Thoracic aorta (tissue), 2 donors: ENCODE results near the gene JPH3. TPM values are rescaled to one million over a fixed set of nuclear protein-coding genes. Genes with fewer than 3 reads are reported as not detected.

Source experiments
- ATAC-seq: fragments of 150-250 bp; one replicate; pipeline ENCODE4 v1.8.0; 2017; ENCODE audit warnings: low read depth; ENCODE audit not compliant: insufficient number of reproducible peaks, low FRiP score
- DNase-seq: peaks from one replicate; pipeline ENCODE4 v3.0.0-alpha.2; 2020; ENCODE audit warnings: low spot score
- H3K27ac ChIP-seq, 2 donors: fragments of 200-600 bp; sonication (generic); 1 replicate in 1 of 2; 2 replicates in 1 of 2; pipeline ENCODE4 v1.5.1; 2016; ENCODE audit warnings: mild to moderate bottlenecking in 2 of 2, moderate library complexity in 2 of 2
- H3K27me3 ChIP-seq: fragments of 200-600 bp; sonication (generic); replicated peaks from 2 replicates; pipeline ENCODE4 v1.6.0; 2016; ENCODE audit warnings: mild to moderate bottlenecking; ENCODE audit not compliant: insufficient read depth
- H3K36me3 ChIP-seq: fragments of 200-600 bp; sonication (generic); one replicate; pipeline ENCODE4 v1.5.1; 2016
- H3K4me1 ChIP-seq, 2 donors: fragments of 200-600 bp; sonication (generic); 1 replicate in 1 of 2; 2 replicates in 1 of 2; pipeline versions ENCODE4 v1.5.1 to v1.6.0; 2016; ENCODE audit warnings: low read depth in 2 of 2, mild to moderate bottlenecking in 1 of 2; ENCODE audit not compliant: control insufficient read depth in 1 of 2
- H3K4me3 ChIP-seq: fragments of 200-600 bp; sonication (generic); 2 replicates; pipeline ENCODE4 v1.5.1; 2016; ENCODE audit warnings: mild to moderate bottlenecking
- H3K9me3 ChIP-seq: fragments of 200-600 bp; sonication (generic); 2 replicates; pipeline ENCODE4 v1.5.1; 2016
- total RNA-seq, 2 donors: library from RNA; depleted of rRNA; stranded (reverse); fragments of >200 nt; gene quantifications; one replicate each; pipeline versions ENCODE4 v1.1.0 to v1.2.3, GENCODE V29; 2016
- TF ChIP-seq, protein P1 (sequence below): fragments of 200-600 bp; sonication (generic); IDR thresholded peaks from one replicate; pipeline ENCODE4 v1.5.1; 2019; ENCODE audit warnings: antibody characterized with exemption

JPH3 gene
- total RNA-seq, 2 donors from 2014 or later = not detected

DNA sequence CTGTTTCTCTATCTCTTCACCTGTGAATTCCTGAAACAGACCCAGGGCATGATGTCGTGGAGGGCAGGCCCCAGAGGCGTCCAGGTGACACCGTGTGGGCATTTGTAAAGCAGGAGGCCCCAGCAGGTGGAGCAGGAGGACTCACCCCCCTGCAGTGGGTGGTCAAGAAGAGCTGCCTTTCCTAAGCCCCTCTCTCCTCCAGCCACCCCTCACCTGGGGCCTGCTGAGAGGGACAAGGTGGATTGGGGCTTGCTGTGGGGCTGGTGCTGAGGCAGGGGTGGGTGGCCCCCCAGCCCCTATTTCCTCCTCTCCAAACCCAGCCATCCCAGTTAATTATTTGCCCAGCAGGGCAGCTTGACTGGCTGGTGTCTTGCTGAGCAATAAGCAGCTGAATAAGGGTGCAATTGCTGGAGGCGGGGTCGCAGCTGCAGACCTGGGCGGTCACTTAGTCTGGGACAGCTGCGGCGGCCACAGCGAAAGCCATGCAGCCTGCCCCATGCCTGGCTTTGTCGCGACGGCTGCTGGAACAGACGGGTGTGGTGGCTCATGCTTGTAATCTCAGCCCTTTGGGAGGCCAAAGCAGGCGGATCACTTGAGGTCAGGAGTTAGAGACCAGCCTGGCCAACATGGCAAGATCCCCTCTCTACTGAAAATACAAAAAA, 56.4 kb downstream of the JPH3 start:
- H3K4me1 ChIP-seq = no peaks in the 10 kb centered on the region
- no peaks in the 10 kb centered on the region for H3K27me3 ChIP-seq
- H3K9me3 ChIP-seq = no peaks in the 10 kb centered on the region
- H3K4me3 ChIP-seq = no peak overlapping the region
- no peak for ATAC-seq
- TF ChIP-seq, protein P1, sequence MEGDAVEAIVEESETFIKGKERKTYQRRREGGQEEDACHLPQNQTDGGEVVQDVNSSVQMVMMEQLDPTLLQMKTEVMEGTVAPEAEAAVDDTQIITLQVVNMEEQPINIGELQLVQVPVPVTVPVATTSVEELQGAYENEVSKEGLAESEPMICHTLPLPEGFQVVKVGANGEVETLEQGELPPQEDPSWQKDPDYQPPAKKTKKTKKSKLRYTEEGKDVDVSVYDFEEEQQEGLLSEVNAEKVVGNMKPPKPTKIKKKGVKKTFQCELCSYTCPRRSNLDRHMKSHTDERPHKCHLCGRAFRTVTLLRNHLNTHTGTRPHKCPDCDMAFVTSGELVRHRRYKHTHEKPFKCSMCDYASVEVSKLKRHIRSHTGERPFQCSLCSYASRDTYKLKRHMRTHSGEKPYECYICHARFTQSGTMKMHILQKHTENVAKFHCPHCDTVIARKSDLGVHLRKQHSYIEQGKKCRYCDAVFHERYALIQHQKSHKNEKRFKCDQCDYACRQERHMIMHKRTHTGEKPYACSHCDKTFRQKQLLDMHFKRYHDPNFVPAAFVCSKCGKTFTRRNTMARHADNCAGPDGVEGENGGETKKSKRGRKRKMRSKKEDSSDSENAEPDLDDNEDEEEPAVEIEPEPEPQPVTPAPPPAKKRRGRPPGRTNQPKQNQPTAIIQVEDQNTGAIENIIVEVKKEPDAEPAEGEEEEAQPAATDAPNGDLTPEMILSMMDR = no peak
- DNase-seq = no peak
- H3K27ac ChIP-seq = no peak overlapping the region
- H3K36me3 ChIP-seq = no peaks in the 10 kb centered on the region

DNA sequence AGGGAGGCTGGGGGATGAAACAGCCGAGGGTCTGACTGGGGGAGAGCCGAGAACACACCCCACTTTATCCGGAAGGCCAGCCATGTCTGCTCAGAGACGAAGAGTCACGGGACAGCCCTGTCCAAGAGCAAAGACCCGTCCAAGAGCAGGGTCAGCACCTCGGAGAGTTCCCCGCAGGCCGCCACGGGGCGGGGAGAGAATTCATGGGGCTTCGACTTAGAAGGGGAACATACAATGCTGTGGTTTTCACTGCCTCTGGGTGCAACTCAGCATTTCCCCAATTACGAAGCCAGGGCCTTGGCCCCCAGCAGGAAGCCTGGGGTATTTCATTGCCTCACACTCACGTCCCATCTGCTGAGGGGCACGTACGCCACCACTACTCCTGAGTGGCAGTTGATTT, 59.3 kb downstream of the JPH3 start:
- H3K27ac ChIP-seq = no peak overlapping the region
- DNase-seq = no peak
- H3K4me1 ChIP-seq = no peaks in the 10 kb centered on the region
- no peaks in the 10 kb centered on the region for H3K27me3 ChIP-seq
- ATAC-seq = no peak
- TF ChIP-seq, protein P1 = no peak
- no peaks in the 10 kb centered on the region for H3K36me3 ChIP-seq
- H3K4me3 ChIP-seq = no peak overlapping the region
- no peaks in the 10 kb centered on the region for H3K9me3 ChIP-seq

DNA sequence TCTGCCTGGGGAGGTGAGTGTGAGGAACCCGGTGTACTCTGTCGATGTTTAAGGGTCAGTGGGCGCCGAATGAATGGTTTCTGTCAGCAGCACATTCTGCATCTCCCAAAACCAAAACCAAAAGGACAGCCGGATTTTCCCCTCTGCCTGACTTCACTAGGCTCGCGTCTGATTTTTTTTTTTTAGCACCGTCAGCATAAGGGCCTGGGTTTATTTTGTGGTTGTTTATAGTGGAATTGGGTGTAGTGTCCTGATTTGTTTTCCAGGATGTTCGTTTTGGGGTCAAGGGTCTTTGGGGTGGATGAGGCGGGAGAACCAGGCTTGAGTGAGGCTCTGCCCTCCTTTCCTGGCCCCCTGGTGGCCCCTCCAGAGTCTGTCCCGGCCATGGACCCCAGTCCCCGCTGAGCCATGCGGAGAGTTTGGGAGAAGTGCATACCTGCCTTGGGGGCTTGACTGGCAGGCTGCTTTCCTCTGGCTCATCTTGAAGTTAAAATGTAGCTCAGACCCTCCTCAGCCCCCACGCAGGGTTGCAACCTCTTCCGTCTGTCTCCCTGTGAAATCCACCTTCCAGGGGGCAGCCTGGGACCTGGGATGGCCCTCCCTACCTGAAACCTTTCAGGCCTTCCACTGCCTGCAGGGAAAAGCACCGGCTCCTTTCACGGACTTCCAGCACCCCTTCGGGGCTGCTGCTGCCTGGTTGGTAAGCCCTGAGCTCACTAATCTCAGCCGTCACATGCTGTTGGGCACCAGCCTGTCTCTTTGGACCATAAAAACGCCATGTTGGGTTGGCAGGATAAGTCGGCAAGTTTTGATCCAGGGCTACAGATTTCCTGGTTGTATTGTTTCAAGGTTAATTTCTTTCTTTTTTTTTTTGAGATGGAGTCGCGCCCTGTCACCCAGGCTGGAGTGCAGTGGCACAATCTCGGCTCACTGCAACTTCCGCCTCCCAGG, 60.2 kb downstream of the JPH3 start:
- Histone ChIP-seq H3K9me3 (no peaks in the 10 kb centered on the region), H3K36me3 (no peaks in the 10 kb centered on the region), H3K27me3 (no peaks in the 10 kb centered on the region), H3K27ac (no peak overlapping the region), H3K4me1 (no peaks in the 10 kb centered on the region), H3K4me3 (no peak overlapping the region)
- ATAC-seq = no peak
- no peak for DNase-seq
- TF ChIP-seq, protein P1 = no peak

DNA sequence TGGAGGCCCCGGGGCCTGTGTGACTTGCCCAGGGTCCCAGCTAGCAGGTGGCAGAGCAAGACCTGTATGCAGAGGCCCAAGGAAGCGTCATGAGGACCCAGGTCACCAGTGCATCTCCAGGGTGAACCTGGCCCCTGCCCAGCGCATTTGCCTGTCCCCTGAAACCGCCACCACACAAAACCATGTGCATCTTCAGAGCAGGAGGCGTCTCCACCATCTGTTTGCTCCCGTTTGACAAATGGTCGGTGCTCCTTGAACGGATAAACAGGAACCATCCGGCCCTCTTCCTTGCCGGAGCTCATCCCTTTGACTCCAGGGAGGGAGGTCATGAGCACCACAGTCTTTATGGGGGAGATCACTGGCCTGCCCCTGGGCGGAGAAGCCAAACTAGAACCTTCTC, 62.5 kb downstream of the JPH3 start:
- H3K36me3 ChIP-seq = no peaks in the 10 kb centered on the region
- TF ChIP-seq, protein P1 = no peak
- ATAC-seq = no peak
- no peaks in the 10 kb centered on the region for H3K27me3 ChIP-seq
- H3K27ac ChIP-seq = no peak overlapping the region
- DNase-seq = no peak
- H3K4me3 ChIP-seq = no peak overlapping the region
- H3K9me3 ChIP-seq = no peaks in the 10 kb centered on the region
- no peaks in the 10 kb centered on the region for H3K4me1 ChIP-seq

DNA sequence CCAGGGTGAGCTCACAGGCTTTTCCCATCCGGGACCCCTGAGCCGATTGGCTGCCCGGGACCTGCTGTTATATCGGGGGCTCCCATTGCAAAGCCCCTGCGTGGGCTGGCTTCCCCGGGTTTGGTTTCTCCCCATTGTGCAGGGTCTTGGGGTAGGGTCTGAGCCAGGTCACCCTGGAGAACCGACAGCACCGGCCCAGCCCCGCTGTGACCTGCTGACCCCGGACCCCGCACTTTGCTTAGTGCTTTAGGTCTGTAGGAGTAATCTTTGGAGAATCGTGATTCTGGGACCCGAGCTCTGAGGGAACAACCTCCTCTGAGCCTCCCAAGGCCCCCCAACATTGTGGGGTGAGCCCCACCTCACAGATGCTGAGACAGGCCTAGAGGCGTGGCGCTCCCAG, 62.9 kb downstream of the JPH3 start:
- TF ChIP-seq, protein P1 = no peak
- no peak for ATAC-seq
- H3K36me3 ChIP-seq = no peaks in the 10 kb centered on the region
- H3K4me3 ChIP-seq = no peak overlapping the region
- no peaks in the 10 kb centered on the region for H3K9me3 ChIP-seq
- no peaks in the 10 kb centered on the region for H3K27me3 ChIP-seq
- no peak overlapping the region for H3K27ac ChIP-seq
- no peak for DNase-seq
- H3K4me1 ChIP-seq = no peaks in the 10 kb centered on the region
